ENCODE data around the gene GAB3. TPM values are rescaled to one million over a fixed set of nuclear protein-coding genes. Genes with fewer than 3 reads are reported as not detected.

The GAB3 gene
- total RNA-seq, 1 donor from 2014 or later, result 1.1 TPM

DNA sequence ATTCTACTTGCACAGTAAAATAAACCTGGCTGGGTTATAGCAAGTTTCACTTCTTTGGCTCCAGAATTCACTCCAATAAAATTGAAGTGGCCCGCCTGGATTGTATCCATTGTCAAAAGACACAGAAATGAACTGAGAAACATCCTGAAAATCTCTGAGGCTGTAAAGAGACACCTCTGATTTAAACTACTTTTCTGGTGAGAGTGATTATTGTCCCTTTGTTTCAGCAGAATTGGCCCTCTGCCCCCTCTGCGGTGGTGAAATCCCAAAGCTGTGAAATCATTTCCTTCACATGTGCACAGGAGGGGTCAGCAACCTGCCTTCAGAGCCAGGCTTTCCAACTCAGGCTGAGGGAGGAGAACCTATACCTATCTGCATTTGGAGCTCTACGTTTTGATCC is 23.0 kb downstream of the GAB3 start:
- Mint-ChIP-seq H3K27ac (ENCODE audit: unreplicated experiment) (no peak overlapping the region), H3K36me3 (ENCODE audit: unreplicated experiment) (no peaks in the 10 kb centered on the region), H3K4me3 (ENCODE audit: unreplicated experiment) (no peak overlapping the region), H3K27me3 (ENCODE audit: unreplicated experiment) (no peaks in the 10 kb centered on the region), H3K4me1 (ENCODE audit: unreplicated experiment) (peaks cover 41% of the 10 kb centered on the region), H3K9me3 (ENCODE audit: unreplicated experiment) (peaks cover 15% of the 10 kb centered on the region)
- TF ChIP-seq, protein P1, sequence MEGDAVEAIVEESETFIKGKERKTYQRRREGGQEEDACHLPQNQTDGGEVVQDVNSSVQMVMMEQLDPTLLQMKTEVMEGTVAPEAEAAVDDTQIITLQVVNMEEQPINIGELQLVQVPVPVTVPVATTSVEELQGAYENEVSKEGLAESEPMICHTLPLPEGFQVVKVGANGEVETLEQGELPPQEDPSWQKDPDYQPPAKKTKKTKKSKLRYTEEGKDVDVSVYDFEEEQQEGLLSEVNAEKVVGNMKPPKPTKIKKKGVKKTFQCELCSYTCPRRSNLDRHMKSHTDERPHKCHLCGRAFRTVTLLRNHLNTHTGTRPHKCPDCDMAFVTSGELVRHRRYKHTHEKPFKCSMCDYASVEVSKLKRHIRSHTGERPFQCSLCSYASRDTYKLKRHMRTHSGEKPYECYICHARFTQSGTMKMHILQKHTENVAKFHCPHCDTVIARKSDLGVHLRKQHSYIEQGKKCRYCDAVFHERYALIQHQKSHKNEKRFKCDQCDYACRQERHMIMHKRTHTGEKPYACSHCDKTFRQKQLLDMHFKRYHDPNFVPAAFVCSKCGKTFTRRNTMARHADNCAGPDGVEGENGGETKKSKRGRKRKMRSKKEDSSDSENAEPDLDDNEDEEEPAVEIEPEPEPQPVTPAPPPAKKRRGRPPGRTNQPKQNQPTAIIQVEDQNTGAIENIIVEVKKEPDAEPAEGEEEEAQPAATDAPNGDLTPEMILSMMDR (IDR thresholded peaks at IDR 0.05), result no peak
- no peak for DNase-seq (ENCODE audit: extremely low spot score, unreplicated experiment)

DNA sequence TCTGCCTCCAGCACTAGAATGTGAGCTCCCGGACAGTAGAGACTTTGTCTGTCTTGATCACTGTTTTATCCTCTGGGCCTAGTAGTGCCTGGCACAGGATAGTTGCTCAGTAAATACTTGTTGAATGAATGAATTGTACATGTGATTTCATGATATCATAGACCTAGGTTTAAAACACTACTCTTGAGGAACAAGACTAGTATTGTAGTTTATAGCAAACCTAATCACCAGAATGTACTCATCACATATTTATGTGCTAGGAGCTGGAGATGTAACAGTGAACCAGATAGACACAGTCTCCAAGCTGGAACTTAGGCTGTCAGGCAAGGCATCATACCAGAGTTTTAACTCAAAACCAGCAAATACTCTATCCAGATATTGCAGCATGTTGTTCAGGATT is 23.5 kb downstream of the GAB3 start:
- Mint-ChIP-seq H3K36me3 (ENCODE audit: unreplicated experiment) (no peaks in the 10 kb centered on the region), H3K27ac (ENCODE audit: unreplicated experiment) (no peak overlapping the region), H3K9me3 (ENCODE audit: unreplicated experiment) (peaks cover 15% of the 10 kb centered on the region), H3K4me1 (ENCODE audit: unreplicated experiment) (peaks cover 36% of the 10 kb centered on the region), H3K4me3 (ENCODE audit: unreplicated experiment) (no peak overlapping the region), H3K27me3 (ENCODE audit: unreplicated experiment) (no peaks in the 10 kb centered on the region)
- DNase-seq (ENCODE audit: extremely low spot score, unreplicated experiment), result no peak
- TF ChIP-seq, protein P1 (IDR thresholded peaks at IDR 0.05), result no peak

DNA sequence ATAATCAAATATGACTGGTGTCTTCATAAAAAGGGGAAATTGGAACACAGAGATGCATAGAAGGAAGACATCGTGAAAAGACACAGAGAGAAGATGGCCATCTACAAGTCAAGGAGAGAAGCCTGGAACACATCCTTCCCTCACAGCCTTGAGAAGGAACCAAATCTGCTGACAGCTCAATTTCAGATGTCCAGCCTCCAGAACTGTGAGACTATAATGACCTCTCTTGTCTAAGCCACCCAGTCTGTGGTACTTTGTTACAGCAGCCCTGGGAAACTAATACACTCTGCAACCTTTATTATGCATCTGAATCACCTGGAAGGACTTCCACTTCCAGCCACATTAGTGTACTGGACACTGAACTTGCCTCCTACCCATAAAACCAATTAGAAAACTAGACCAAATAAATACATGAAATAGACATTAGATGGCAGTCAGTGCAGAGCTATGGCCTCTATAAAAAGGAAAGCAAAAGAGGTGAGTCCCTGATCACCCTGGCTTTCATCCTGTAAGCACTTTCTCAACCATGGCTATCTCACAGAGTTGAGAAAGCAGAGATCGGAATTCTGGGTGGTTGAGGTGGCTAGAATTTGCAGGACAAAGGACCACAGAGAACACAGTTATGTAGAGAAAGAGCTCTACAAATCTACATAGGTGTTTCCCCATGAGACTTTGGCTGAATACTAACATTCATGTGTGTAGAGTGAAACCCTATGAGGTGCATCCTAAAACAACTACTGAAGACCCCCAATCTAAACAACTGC is 25.7 kb downstream of the GAB3 start:
- no peaks in the 10 kb centered on the region for H3K36me3 Mint-ChIP-seq (ENCODE audit: unreplicated experiment)
- H3K4me3 Mint-ChIP-seq (ENCODE audit: unreplicated experiment), result no peak overlapping the region
- peaks cover 28% of the 10 kb centered on the region for H3K9me3 Mint-ChIP-seq (ENCODE audit: unreplicated experiment)
- peaks cover 20% of the 10 kb centered on the region for H3K4me1 Mint-ChIP-seq (ENCODE audit: unreplicated experiment)
- DNase-seq (ENCODE audit: extremely low spot score, unreplicated experiment), result no peak
- TF ChIP-seq, protein P1 (IDR thresholded peaks at IDR 0.05), result no peak
- H3K27me3 Mint-ChIP-seq (ENCODE audit: unreplicated experiment), result no peaks in the 10 kb centered on the region
- no peak overlapping the region for H3K27ac Mint-ChIP-seq (ENCODE audit: unreplicated experiment)

DNA sequence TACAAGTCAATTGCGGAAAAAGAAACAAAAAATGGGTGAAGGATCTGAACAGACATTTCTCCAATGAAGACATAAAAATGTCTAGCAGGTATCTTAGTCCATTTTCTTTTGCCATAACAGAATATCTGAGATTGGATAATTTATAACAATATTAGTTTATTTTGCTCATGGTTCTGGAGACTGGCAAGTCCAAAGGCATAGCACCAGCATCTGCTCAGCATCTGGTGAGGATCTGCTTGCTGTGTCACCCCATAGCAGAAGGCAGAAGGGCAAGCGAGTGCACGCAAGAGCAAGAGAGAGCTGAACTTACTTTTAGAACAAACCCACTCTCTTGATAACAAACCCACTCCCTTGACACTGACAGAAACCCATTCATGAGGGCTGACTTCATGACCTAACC is 29.7 kb downstream of the GAB3 start:
- Mint-ChIP-seq H3K27ac (ENCODE audit: unreplicated experiment) (no peak overlapping the region), H3K9me3 (ENCODE audit: unreplicated experiment) (peaks cover 13% of the 10 kb centered on the region), H3K4me1 (ENCODE audit: unreplicated experiment) (no peaks in the 10 kb centered on the region), H3K36me3 (ENCODE audit: unreplicated experiment) (no peaks in the 10 kb centered on the region), H3K27me3 (ENCODE audit: unreplicated experiment) (no peaks in the 10 kb centered on the region), H3K4me3 (ENCODE audit: unreplicated experiment) (no peak overlapping the region)
- DNase-seq (ENCODE audit: extremely low spot score, unreplicated experiment), result no peak
- TF ChIP-seq, protein P1 (IDR thresholded peaks at IDR 0.05), result no peak

DNA sequence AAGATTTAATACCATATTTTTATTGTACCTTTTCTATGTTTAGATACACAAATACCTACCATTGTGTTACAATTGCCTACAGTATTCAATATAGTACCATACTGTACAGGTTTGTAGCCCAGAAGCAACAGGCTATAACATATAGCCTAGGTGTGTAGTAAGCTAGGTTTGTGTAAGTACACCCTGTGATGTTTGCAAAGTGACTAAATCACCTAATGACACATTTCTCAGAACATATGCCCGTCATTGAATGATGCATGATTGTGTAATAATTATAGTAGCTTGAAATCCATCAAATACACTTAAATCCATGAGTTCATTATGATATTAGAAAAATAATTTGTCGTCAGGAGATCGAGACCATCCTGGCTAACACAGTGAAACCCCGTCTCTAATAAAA is 30.8 kb downstream of the GAB3 start:
- Mint-ChIP-seq H3K27me3 (ENCODE audit: unreplicated experiment) (no peaks in the 10 kb centered on the region), H3K4me1 (ENCODE audit: unreplicated experiment) (no peaks in the 10 kb centered on the region), H3K36me3 (ENCODE audit: unreplicated experiment) (no peaks in the 10 kb centered on the region), H3K4me3 (ENCODE audit: unreplicated experiment) (no peak overlapping the region), H3K27ac (ENCODE audit: unreplicated experiment) (no peak overlapping the region), H3K9me3 (ENCODE audit: unreplicated experiment) (peaks cover 13% of the 10 kb centered on the region)
- TF ChIP-seq, protein P1 (IDR thresholded peaks at IDR 0.05), result no peak
- DNase-seq (ENCODE audit: extremely low spot score, unreplicated experiment), result no peak

Data from osteocyte (in vitro differentiated cells).